Psoas muscle (tissue), 8 donors: ENCODE results near the gene SIRPA. TPM values are rescaled to one million over a fixed set of nuclear protein-coding genes. Genes with fewer than 3 reads are reported as not detected.

Experiments used
- ATAC-seq, 4 donors: fragments of 200-7000 bp; cut with Tn5 transposase; one replicate each; pipeline ENCODE4 v1.9.1; 2020; ENCODE audit warnings: moderate library complexity in 3 of 4, mild to moderate bottlenecking in 2 of 4
- DNase-seq, 2 donors: peaks; one replicate each; pipeline ENCODE4 v3.0.0-alpha.2; 2020
- H3K27ac ChIP-seq: fragments of 200-600 bp; one replicate; pipeline ENCODE4 v1.8.0; 2022
- H3K27me3 ChIP-seq, 3 donors: fragments of 200-600 bp in 1 of 3; one replicate each; pipeline versions ENCODE4 v1.6.1 to v1.8.0; 2013 to 2022; ENCODE audit warnings: low read length in 2 of 3, mild to moderate bottlenecking in 2 of 3, moderate library complexity in 1 of 3; ENCODE audit not compliant: insufficient read depth in 3 of 3
- H3K36me3 ChIP-seq, 2 donors: fragments of 200-600 bp in 1 of 2; one replicate each; pipeline versions ENCODE4 v1.6.1 to v1.8.0; 2013 to 2022; ENCODE audit warnings: low read depth in 1 of 2, mild to moderate bottlenecking in 1 of 2, moderate library complexity in 1 of 2; ENCODE audit not compliant: insufficient read depth in 1 of 2
- H3K4me1 ChIP-seq: fragments of 200-600 bp; one replicate; pipeline ENCODE4 v1.8.0; 2022
- H3K4me3 ChIP-seq: fragments of 200-600 bp; one replicate; pipeline ENCODE4 v1.8.0; 2022; ENCODE audit warnings: mild to moderate bottlenecking
- H3K9me3 ChIP-seq: fragments of 200-600 bp; one replicate; pipeline ENCODE4 v1.8.0; 2022
- WGBS, 3 donors: extraction: QIAGEN DNeasy Blood & Tissue Kit; methylation state at CpG; one replicate each; pipeline versions ENCODE4 v1.1.6 to v1.1.7; 2013; 5-methylcytosine and 5-hydroxymethylcytosine counted together
- intact Hi-C, 2 donors: fragments of 100-400 bp; cut with DNase I; formaldehyde crosslinking; loops; one replicate each; pipeline versions ENCODE4 v1.11.0 to v1.14.2; 2022
- polyA plus RNA-seq, 3 donors: library from polyadenylated mRNA; stranded (reverse); fragments of 200-250 nt; gene quantifications; one replicate each; pipeline ENCODE4 v1.2.3, GENCODE V29; 2013
- total RNA-seq, 4 donors: library from RNA; stranded (reverse); fragmentation: NEBNext Ultra II Directional in 2 of 4; extraction: Animal tissue kit (Norgen Biotek cat#: 25700) in 2 of 4; gene quantifications; one replicate each; pipeline versions ENCODE4 v1.2.1 to v1.2.4, GENCODE V29; 2021 to 2023
- TF ChIP-seq, protein P1 (sequence below): fragments of 200-600 bp; IDR thresholded peaks from one replicate; pipeline ENCODE4 v1.8.0; 2022; ENCODE audit warnings: antibody characterized with exemption
- donor health status: healthy with polysubstance abuse.
- donor health status: DM: no; HTN: no; CAD: no; lungs with moderate emphysema.
- donor health status: Bipolar disorder and iron deficiency.
- donor health status: healthy.
- donor health status: DM: yes; HTN: yes; CAD: no.
- donor health status: DM: no; HTN: no; CAD: no.
- donor health status: DM: no; HTN: no; CAD: no.
- donor health status: DM: yes; HTN: yes; CAD: no.

The SIRPA gene
- total and polyA plus RNA-seq, 7 donors = 6.2 to 42.9 (median 15.3) TPM

DNA sequence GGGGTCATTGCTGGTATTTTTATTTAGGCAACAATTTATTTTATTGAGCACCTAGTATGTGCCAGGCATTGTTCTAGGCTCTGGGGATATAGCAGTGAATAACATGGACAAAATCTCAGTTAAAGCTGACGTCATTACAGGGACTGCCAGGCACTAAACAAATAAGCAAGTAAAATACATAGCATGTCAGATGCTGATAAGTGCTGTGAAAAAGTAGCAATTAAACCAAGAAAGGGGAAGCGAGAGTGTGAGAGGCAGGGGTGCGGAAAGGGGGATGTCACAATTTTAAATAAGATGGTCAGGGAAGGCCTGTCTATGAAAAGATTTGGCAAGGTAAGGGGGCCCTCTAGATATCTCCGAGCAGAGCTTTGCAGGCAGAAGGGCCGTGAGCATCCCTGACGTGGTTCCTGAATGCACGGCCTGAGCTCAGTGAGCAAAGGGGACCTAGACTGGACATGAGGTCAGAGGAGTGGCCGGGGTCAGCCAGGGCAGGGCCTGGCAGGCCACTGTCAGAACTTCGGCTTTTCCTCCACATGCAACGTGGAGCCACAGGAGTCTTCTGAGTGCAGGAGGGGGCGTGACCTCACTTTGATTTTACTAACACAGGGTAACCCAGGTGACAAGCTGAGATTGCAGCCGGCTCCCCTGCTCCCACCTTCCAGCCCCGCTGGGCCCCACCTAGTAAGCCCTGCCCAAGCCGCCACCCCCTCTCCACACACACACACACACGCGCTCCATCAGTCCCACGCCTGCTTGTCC lies 24.2 kb upstream of the SIRPA start:
- no peak for ATAC-seq

DNA sequence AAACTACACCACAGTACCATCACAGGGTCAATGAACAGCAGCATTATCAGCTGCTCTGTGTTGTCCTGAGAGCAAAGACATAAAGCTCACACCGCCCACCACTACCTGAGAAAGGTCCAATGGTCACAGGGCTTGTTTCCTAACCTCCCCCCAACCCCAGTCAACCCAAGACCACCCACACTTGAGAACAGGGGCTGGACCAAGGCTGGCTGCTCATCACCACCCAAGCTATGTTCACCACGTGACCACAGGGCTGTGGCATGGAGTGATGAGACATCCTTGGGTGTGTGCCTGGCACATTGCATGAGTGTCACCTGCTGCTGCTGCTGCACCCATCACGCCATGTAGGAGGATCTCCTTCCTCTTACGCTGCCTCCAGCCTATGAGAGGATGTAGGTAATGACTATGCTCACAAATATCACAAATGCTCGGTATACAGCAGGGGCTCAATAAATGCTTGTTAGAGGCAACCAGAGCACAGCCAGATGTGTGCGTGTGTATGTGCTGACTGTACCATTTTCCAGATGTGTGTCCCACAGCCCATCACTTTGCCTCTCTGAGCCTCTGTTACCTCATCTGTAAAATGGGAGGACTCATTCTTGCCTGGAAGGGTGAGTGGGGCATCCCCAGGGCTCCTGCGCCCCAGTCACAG lies 23.3 kb upstream of the SIRPA start:
- DNase-seq = no peak
- WGBS, 3 donors = 87 to 90% (median 89%) methylated on average over 7 of the region's 7 CpGs
- Histone ChIP-seq H3K9me3 (no peaks in the 10 kb centered on the region), H3K4me3 (no peak overlapping the region), H3K27me3 (no peaks in the 10 kb centered on the region), H3K27ac (no peak overlapping the region), H3K36me3 (no peaks in the 10 kb centered on the region), H3K4me1 (no peaks in the 10 kb centered on the region)
- intact Hi-C loops = no loop called here
- TF ChIP-seq, protein P1, sequence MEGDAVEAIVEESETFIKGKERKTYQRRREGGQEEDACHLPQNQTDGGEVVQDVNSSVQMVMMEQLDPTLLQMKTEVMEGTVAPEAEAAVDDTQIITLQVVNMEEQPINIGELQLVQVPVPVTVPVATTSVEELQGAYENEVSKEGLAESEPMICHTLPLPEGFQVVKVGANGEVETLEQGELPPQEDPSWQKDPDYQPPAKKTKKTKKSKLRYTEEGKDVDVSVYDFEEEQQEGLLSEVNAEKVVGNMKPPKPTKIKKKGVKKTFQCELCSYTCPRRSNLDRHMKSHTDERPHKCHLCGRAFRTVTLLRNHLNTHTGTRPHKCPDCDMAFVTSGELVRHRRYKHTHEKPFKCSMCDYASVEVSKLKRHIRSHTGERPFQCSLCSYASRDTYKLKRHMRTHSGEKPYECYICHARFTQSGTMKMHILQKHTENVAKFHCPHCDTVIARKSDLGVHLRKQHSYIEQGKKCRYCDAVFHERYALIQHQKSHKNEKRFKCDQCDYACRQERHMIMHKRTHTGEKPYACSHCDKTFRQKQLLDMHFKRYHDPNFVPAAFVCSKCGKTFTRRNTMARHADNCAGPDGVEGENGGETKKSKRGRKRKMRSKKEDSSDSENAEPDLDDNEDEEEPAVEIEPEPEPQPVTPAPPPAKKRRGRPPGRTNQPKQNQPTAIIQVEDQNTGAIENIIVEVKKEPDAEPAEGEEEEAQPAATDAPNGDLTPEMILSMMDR = no peak
- ATAC-seq = peak in 3 of 4 donors; percentile 30 to 52 (median 42)

More for the DNA sequence above, 24.2 kb upstream of the SIRPA start:
- H3K36me3 ChIP-seq = no peaks in the 10 kb centered on the region
- H3K4me1 ChIP-seq = no peaks in the 10 kb centered on the region
- 52% methylated on average over 17 of the region's 17 CpGs for WGBS, 3 donors
- H3K27ac ChIP-seq = no peak overlapping the region
- no peak for DNase-seq
- intact Hi-C loops = no loop called here
- no peaks in the 10 kb centered on the region for H3K9me3 ChIP-seq
- TF ChIP-seq, protein P1 = no peak
- H3K27me3 ChIP-seq = no peaks in the 10 kb centered on the region
- no peak overlapping the region for H3K4me3 ChIP-seq

DNA sequence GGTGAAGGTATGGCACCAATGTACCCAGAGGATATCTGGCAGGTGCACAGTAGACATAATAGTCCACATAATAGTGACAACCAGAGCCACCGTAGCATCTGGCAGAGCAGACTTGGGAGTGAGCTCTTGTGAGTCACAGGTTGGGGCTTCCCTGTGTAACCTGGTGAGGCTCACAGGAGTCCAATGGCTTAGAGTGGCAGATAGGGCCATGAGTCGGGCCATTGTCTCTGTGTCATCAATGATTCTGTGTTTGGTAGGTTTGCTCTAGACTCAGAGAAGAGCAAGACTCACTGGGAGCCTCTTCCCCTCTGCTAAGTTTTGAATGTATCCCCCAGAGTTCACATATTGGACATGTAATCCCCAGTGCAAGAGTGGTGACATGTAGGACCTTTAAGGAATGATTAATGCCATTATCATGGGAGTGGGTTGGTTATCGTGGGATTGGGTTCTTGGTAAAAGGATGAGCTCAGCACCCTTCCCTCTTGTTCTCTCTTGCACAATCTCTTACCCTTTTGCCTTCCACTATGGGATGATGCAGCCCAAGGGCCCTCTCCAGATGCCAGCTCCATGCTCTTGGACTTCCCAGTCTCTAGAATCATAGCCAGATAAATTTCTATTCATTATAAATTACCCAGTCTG lies 22.6 kb upstream of the SIRPA start:
- 73 to 89% (median 79%) methylated on average over 3 of the region's 3 CpGs for WGBS, 3 donors
- ATAC-seq = no peak
- intact Hi-C loops = no loop called here

DNA sequence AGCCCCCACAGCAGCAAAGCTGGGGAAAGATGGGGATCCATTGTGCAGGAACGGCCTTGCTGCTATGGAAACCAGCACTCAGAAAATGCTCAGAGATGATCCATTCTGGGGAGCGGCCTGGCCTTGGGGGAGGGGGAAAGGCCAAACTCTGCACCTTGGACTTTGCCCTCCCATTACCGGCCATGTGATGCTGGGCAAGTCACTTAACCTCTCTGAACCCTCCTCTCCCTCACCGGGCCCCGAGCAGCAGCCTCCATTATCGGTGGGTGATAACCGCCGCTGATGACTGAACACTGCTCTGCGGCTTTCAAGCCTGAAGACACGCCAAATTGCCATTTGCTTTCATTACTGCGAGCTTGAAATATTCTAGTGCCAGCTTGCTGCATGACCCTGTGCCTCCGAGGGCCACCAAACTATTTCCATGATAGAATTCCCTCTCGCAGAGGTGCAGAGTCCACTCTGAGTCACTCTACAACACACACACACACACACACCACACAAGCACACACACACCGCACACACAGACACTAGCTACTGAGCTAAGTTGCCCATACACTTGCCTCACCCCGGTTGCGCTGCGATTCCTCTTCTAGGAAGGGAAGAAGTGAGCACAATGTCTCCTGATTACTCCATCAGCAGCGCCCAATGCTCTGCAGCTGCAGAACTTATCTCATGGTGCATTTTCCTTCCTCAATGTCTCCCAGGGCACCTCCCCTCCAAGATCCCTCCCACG lies 20.6 kb upstream of the SIRPA start:
- intact Hi-C loops = no loop called here
- no peaks in the 10 kb centered on the region for H3K36me3 ChIP-seq
- H3K27ac ChIP-seq = no peak overlapping the region
- no peaks in the 10 kb centered on the region for H3K27me3 ChIP-seq
- WGBS, 3 donors = 67 to 78% (median 68%) methylated on average over 18 to 19 of the region's 19 CpGs
- no peak for DNase-seq
- TF ChIP-seq, protein P1 = no peak
- H3K9me3 ChIP-seq = no peaks in the 10 kb centered on the region
- no peaks in the 10 kb centered on the region for H3K4me1 ChIP-seq
- no peak overlapping the region for H3K4me3 ChIP-seq
- no peak for ATAC-seq

More for the DNA sequence above, 22.6 kb upstream of the SIRPA start:
- Histone ChIP-seq H3K9me3 (no peaks in the 10 kb centered on the region), H3K36me3 (no peaks in the 10 kb centered on the region), H3K4me3 (no peak overlapping the region), H3K4me1 (no peaks in the 10 kb centered on the region), H3K27me3 (no peaks in the 10 kb centered on the region), H3K27ac (no peak overlapping the region)
- TF ChIP-seq, protein P1 = no peak
- DNase-seq = no peak
